Suprapubic skin (tissue), 4 donors: ENCODE measurements around the gene CMTM8.

ENCODE experiments used
- CTCF ChIP-seq, 2 donors: fragments of 200-600 bp in 1 of 2; fragments of 450-650 bp in 1 of 2; sonication (generic) in 1 of 2; IDR thresholded peaks; one replicate each; pipeline ENCODE4 v1.5.1; 2016 to 2019; ENCODE audit warnings: antibody characterized with exemption in 2 of 2, mild to moderate bottlenecking in 1 of 2, moderate library complexity in 1 of 2
- EP300 ChIP-seq: sonication (generic); formaldehyde crosslinking; IDR thresholded peaks from one replicate; pipeline ENCODE4 v1.6.1; 2017; ENCODE audit warnings: antibody characterized with exemption
- POLR2A ChIP-seq, 2 donors: fragments of 450-650 bp; IDR thresholded peaks; one replicate each; pipeline ENCODE4 v1.6.1; 2017; ENCODE audit warnings: antibody characterized with exemption in 2 of 2, mild to moderate bottlenecking in 2 of 2, moderate library complexity in 2 of 2
- POLR2AphosphoS5 ChIP-seq, 3 donors: sonication (generic); formaldehyde crosslinking; IDR thresholded peaks; one replicate each; pipeline ENCODE4 v1.6.1; 2017; ENCODE audit warnings: antibody characterized with exemption in 3 of 3

- TF ChIP-seq CTCF (IDR thresholded peaks at IDR 0.05) (no peak), POLR2A (IDR thresholded peaks at IDR 0.05) (no peak), POLR2AphosphoS5 (IDR thresholded peaks at IDR 0.05) (no peak), EP300 (no peak)
Measured at GRCh38 chr3:32203854-32204253, 34.6 kb upstream of the CMTM8 start.
